BE2C (cell line): ENCODE measurements around the gene TTC33.

ENCODE experiments used
- DNase-seq: peaks from one replicate; pipeline ENCODE4 v3.0.0-alpha.2; 2020
- H3K27me3 ChIP-seq: fragments of 250-450 bp; sonication (Bioruptor Pico); 2 replicates; pipeline ENCODE4 v1.5.1; 2020; ENCODE audit warnings: mild to moderate bottlenecking
- H3K36me3 ChIP-seq: fragments of 250-450 bp; sonication (Bioruptor Pico); 2 replicates; pipeline ENCODE4 v1.5.1; 2020; ENCODE audit warnings: mild to moderate bottlenecking
- H3K4me1 ChIP-seq: fragments of 250-450 bp; sonication (Bioruptor Pico); 2 replicates; pipeline ENCODE4 v1.5.1; 2020
- H3K4me3 ChIP-seq: 2 replicates; pipeline ENCODE4 v1.5.1; 2011; ENCODE audit warnings: low read depth, low read length
- H3K9me3 ChIP-seq: fragments of 250-450 bp; sonication (Bioruptor Pico); 2 replicates; pipeline ENCODE4 v1.5.1; 2020
- CTCF ChIP-seq: IDR thresholded peaks from 2 replicates; pipeline ENCODE4 v1.5.1; 2012; ENCODE audit warnings: mild to moderate bottlenecking, low read depth, low read length

TTC33 gene

DNA sequence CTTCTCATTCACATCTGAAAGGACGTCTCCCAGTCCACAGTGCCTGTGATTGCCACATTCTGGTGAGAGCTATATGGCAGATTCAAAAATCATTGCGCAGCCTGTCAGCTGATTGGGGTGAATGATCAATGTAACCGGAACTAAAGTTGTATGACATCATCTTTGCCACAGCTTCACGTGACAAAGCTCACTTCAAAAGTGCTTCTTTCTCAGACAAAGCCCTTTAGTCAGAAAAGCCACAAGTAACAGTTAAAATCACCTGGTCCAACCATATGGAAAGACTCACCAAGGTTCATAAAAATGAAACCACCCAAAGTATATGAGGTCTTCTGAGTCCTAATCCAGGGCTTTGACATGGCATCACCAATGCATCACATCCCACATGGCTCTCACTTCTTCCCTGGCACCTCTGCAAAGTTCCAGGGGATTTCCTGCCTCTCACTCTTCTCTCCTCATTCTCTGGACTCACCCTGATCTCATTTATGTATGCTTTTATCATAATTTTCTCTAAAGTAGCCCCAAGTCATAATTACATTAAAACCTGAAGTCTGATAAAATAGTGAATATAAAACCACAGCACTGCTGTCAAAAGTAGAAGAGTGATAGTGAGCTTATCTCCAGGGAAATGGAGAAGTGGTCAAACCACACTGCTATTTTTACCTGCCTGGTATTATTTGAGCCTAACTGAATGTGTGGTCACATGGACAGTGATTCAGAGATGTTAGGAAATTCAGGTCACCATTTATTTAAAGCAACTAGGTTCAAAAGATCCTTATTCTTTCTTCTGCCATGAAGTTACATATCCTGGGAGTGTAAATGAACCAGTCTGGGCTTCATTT lies 269.1 kb downstream of the TTC33 start:
- Histone ChIP-seq H3K4me1 (no peaks in the 10 kb centered on the region), H3K27me3 (no peaks in the 10 kb centered on the region), H3K9me3 (no peaks in the 10 kb centered on the region), H3K4me3 (no peak overlapping the region), H3K36me3 (no peaks in the 10 kb centered on the region)
- no peak for DNase-seq
- no peak for TF ChIP-seq CTCF

- no peak for DNase-seq
- H3K36me3 ChIP-seq: no peaks in the 10 kb centered on the region
Observed at GRCh38 chr5:40485021-40485998, 270.5 kb downstream of the TTC33 start.

DNA sequence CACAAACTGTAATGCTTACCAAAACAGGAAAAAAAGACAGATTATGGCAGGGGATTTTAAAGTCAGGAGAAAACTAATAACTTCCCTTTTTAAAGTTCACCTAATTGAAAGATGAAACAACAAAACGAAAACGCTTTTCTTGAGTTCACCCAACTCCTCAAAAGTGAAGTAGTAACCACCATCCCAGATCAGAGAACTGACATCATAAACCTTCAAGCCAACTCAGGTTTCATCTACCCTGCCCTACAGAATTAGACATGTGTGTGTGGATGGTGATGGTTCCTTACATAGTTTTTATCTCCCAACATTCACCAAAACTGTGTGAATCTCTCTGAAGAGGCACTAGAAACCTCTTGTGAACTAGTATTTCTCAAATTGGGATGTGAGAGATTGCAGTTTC lies 271.3 kb downstream of the TTC33 start:
- H3K4me1 ChIP-seq: no peaks in the 10 kb centered on the region
- no peaks in the 10 kb centered on the region for H3K9me3 ChIP-seq
- H3K4me3 ChIP-seq: no peak overlapping the region
- no peaks in the 10 kb centered on the region for H3K27me3 ChIP-seq
- no peaks in the 10 kb centered on the region for H3K36me3 ChIP-seq
- no peak for DNase-seq
- no peak for TF ChIP-seq CTCF

More at GRCh38 chr5:40485021-40485998, 270.5 kb downstream of the TTC33 start:
- no peak overlapping the region for H3K4me3 ChIP-seq
- no peaks in the 10 kb centered on the region for H3K9me3 ChIP-seq
- no peak for TF ChIP-seq CTCF
- H3K27me3 ChIP-seq: no peaks in the 10 kb centered on the region
- H3K4me1 ChIP-seq: no peaks in the 10 kb centered on the region

GRCh38 chr5:40483316-40483715 lies 272.4 kb downstream of the TTC33 start:
- Histone ChIP-seq H3K4me3 (no peak overlapping the region), H3K9me3 (no peaks in the 10 kb centered on the region), H3K36me3 (no peaks in the 10 kb centered on the region), H3K27me3 (no peaks in the 10 kb centered on the region), H3K4me1 (no peaks in the 10 kb centered on the region)
- TF ChIP-seq CTCF: no peak
- no peak for DNase-seq

GRCh38 chr5:40481241-40481640 lies 274.5 kb downstream of the TTC33 start:
- Histone ChIP-seq H3K4me3 (no peak overlapping the region), H3K9me3 (no peaks in the 10 kb centered on the region), H3K27me3 (no peaks in the 10 kb centered on the region), H3K4me1 (no peaks in the 10 kb centered on the region), H3K36me3 (no peaks in the 10 kb centered on the region)
- DNase-seq: no peak
- TF ChIP-seq CTCF: no peak
